Measurements from ENCODE around the gene SYNPR. TPM values are rescaled to one million over a fixed set of nuclear protein-coding genes. Genes with fewer than 3 reads are reported as not detected.

The SYNPR gene
- total RNA-seq, 4 donors from 2014 or later, result not detected

GRCh38 chr3:63661242-63661641 lies 383.1 kb downstream of the SYNPR start:
- TF ChIP-seq CTCF (IDR thresholded peaks at IDR 0.05) (no peak), POLR2A (IDR thresholded peaks at IDR 0.05) (no peak), EP300 (IDR thresholded peaks at IDR 0.05) (no peak), POLR2AphosphoS5 (IDR thresholded peaks at IDR 0.05) (no peak)
- WGBS, result 68% methylated on average over 1 of the region's 1 CpG
- Histone ChIP-seq H3K9me3 (no peaks in the 10 kb centered on the region), H3K4me3 (no peak overlapping the region), H3K4me1 (no peaks in the 10 kb centered on the region), H3K27ac (no peak overlapping the region), H3K36me3 (no peaks in the 10 kb centered on the region), H3K27me3 (no peaks in the 10 kb centered on the region)
- no peak for DNase-seq (ENCODE audit: low spot score in 2 of 2)

- DNase-seq (ENCODE audit: low spot score in 2 of 2), result no peak
- no peaks in the 10 kb centered on the region for H3K36me3 ChIP-seq
- H3K4me1 ChIP-seq, result no peaks in the 10 kb centered on the region
- TF ChIP-seq POLR2A (IDR thresholded peaks at IDR 0.05) (no peak), EP300 (IDR thresholded peaks at IDR 0.05) (no peak), CTCF (IDR thresholded peaks at IDR 0.05) (no peak), POLR2AphosphoS5 (IDR thresholded peaks at IDR 0.05) (no peak)
- no peaks in the 10 kb centered on the region for H3K27me3 ChIP-seq
- WGBS, result 80% methylated on average over 4 of the region's 4 CpGs
- no peak overlapping the region for H3K4me3 ChIP-seq
- no peak overlapping the region for H3K27ac ChIP-seq
- H3K9me3 ChIP-seq, result no peaks in the 10 kb centered on the region
These were observed 383.9 kb downstream of the SYNPR start for GRCh38 chr3:63662011-63662410.

GRCh38 chr3:63662500-63662899 lies 384.4 kb downstream of the SYNPR start:
- Histone ChIP-seq H3K36me3 (no peaks in the 10 kb centered on the region), H3K27me3 (no peaks in the 10 kb centered on the region), H3K27ac (no peak overlapping the region), H3K4me3 (no peak overlapping the region), H3K9me3 (no peaks in the 10 kb centered on the region), H3K4me1 (no peaks in the 10 kb centered on the region)
- TF ChIP-seq CTCF (IDR thresholded peaks at IDR 0.05) (no peak), EP300 (IDR thresholded peaks at IDR 0.05) (no peak), POLR2A (IDR thresholded peaks at IDR 0.05) (no peak), POLR2AphosphoS5 (IDR thresholded peaks at IDR 0.05) (no peak)
- no peak for DNase-seq (ENCODE audit: low spot score in 2 of 2)

All from suprapubic skin (tissue), 4 donors.